NCI-H524 treated with DMSO at 0.1 percent for 48 hours (cell line): ENCODE measurements around the gene CTIF.

ENCODE experiments used
- DNase-seq: peaks from one replicate; lab custom pipeline; 2025; lab: John Stamatoyannopoulos, UW

The CTIF gene

DNA sequence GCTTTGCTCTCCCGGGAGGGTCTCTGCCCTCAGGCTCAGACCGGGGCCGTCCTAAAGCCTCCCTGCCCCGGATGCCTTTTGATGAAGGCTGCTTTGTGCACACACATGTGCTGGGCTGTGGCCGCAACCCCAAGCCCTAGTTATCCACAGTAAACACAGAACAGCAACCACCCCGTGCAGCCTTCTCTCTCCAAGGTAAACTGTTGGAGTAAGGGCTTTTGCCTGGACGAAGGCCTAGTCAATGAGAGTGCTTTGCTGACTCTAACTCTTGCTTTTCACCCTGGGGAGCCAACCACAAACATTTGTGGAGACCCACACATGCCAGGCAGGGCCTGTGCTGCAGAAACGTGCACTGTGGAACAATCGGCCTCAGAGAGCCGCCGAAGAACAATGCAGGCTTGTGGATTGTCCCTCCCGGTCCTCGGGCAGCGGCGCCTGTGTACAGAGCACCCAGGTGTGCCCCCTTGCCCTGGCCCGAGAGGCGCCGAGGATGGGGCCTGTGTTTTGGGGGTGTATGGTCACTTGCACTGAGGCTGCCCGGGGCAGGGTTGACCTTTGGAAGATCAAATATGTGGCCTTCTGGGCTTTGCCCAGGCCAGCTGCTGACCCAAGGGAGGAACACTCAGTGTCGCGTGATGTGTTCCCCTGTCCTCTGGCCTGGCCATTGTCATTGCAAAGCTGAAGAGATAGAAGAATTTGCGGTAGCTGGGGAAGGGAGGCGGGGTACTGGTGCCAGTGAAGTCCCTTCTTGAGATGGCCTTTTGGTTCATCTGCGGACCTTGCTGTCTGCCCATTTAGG is 37.0 kb downstream of the CTIF start:
- no peak for DNase-seq

DNA sequence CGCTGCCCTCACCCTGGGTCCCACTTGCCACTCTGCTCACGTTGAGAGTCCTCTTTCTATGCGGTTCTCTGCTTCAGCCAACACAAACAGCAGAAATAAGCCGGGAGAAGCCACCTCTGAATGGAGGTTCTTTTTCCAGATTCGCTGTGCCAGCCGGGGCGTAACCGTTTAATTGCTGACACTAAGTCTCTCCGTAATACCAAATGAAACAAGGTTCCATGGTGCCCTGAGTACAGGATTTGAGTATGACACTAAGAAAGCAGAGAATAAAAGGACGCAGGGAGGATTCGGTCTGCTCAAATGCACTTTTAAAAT is 37.6 kb downstream of the CTIF start:
- no peak for DNase-seq

DNA sequence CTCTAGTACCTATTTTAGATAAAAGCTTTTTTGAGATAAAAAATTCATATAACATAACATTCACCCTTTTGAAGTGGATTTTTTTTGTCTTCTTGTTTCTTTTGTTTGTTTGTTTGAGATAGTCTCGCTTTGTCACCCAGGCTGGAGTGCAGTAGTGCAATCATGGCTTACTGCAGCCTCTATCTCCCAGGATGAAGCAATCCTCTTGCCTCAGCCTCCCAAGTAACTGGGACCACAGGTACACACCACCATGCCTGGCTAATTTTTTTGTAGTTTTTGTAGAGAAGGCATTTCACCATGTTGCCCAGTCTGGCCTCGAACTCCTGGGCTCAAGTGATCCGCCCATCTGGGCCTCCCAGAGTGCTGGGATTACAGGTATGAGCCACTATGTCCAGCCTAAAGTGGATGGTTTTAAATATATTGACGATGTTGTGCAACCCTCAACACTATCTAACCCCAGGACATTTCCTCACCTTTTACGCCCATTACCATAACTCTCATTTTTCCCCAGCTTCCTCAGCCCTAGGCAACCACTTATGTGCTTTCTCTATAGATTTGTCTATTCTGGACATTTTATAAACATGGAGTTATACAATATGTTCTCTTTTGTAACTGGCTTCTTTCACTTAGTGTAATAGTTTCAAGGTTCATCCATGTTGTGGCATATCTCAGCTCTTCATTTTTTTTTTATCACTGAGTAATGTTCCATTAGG is 38.8 kb downstream of the CTIF start:
- DNase-seq = no peak

DNA sequence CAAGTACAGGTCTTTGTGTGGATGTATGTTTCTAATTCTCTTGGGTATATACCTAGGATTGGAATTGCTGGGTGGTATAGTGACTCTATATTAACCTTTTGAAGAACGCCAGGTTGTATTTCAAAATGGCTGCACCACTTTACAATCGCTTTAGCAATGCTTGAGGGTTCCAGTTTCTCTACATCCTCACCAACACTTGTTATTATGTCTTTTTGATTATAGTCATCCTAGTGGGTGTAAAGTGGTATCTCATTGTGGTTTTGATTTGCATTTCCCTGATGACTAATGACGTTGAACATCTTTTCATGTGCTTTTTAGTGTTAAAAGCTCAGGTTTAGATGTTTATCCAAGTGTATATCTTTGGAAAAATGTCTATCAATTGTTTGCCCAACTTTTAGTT is 39.5 kb downstream of the CTIF start:
- no peak for DNase-seq

DNA sequence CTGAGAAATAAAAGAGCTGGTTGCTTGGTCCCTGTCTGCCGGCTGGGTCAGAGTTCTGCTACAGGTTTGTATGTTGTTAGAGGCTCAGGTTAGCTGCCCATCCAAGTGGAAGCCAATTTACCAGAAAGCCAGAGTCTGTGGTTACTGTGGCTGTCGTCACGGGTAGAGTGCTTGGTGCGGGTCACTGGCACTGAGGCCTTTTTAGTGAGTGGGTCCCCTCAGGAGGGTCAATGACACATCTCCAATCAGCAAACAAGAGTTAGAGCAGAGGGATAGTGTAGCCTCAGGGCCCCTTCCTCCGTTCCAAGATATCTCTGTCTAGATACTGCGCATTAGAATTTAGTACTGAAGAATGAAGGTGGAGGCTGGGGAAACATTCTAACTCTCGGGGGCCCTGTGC is 41.2 kb downstream of the CTIF start:
- no peak for DNase-seq

DNA sequence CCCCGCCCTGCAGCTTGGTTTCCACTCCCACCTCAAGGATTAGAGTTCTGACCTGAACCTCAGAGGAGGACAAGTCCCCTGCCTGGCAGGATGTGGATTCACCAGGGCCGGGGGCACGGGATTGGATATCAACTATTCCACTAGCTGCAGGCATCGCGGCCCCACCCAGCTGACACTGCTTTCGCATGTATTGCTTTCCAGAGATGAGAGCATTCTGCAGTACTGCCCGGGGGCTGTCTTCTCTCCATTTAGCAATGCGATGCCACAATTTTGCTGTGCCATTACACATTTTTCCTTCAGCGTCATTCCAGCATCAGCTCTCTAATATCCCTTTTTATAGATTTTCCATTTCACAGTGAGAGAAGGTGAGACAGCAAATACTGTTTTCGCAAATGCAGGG is 42.0 kb downstream of the CTIF start:
- no peak for DNase-seq

DNA sequence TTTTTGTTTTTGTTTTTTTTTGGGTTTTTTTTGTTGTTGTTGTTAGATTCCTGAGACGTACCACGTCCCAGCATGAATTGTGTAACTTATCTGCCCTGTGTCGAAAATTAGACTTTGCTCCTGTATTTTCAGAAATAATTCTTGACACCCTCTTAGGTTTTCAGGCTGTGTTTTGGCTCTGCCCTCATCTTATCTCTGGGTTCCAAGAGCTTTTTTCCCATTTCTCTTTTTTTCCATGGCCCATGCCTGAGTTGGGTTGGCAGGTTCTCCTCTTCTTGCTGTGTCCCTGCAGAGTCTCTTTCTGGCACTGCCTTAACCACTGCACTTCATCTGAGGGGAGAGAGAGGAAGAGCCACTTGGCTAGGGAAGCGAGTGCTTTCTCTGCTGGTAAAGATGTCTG is 42.4 kb downstream of the CTIF start:
- no peak for DNase-seq

DNA sequence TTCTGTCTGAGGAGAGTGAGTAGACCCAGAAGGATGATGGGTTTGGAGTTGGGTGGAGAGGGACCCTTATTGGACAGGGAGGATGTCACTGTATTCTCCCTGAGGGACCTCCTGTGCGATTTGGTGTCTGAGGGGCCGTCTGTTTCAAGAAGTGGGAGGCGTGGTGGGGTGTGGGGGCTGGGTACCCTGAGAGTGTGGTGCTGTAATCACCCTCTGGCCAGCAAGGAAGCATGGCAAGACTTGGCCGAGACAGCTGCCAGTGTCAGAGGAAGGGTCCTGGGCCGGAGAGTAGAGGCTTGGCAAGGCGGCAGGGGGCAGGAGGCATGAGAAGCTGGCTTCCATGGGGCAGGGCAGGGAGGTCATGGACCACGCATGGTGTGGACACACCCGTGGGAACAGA is 43.1 kb downstream of the CTIF start:
- no peak for DNase-seq

DNA sequence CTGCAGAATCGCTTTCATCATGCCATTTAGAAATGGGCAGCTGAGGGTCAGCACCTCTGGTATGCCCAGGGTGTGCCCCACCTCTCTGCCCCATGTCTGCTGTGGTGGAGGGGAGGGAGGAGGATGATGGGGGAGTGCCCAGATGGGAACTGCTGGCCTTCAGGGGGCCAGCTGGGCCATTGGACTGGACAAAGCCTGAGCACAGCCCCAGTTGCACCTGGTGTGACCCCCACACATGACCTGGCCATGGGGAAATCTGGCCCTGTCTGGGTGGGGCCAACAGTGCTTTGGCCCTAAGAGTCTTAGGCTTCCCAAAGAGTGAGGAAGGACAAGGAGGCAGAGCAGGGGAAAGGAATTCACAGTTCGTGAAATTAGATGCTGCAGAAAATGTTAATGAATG is 44.1 kb downstream of the CTIF start:
- DNase-seq = no peak

DNA sequence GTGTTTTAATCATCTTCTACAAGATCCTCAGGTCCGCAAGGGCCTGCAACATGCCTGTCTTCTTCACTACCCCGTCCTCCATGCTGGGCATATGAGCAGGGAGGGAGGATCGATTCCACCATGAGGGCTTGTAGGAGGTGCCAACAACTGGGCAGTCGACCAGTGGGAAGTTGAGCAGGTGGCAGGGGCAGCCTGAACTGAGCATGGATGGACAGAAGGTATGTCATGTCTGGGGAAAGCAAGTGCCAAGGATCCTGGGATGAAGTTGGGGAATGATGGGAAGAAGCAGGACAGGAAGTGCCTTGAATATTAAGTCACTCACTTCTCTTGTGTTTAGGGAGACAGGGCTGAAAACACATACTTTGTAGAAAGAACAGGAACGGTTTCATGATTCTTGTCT is 44.7 kb downstream of the CTIF start:
- no peak for DNase-seq

DNA sequence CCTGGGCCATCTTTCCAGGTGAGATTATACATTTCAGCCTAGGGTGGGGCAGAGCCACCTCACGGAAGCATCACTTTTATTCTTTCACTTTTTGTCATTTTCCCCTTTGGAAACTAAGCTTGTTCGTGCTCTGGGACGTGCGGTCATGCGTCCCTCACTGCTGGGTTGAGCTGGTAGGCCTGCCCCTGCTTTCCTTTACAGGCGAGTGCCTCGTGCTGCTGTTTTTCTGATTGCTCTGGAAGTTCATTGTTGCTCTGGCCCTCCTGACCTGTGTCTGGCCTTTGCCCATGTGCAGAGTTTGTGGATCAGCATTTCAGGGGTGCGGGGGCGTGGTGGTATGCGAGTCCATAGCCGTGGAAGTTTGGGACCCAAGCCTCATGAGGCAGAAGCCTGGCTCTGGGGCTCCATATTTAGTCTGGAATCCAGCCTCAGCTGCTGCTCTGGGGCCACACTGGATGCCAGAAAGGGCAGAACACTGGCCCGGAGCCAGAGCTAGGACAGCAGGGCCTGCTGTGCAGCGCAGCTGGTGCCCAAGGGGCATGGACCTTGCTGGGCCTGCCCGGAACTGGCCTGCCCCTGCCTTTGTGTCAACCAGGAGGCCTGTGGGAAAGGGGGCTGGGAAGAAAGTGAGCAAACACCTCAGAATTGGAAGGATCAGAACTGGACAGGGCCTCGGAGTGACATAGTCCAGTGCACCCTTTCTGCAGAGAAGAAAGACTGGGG is 51.1 kb downstream of the CTIF start:
- no peak for DNase-seq

DNA sequence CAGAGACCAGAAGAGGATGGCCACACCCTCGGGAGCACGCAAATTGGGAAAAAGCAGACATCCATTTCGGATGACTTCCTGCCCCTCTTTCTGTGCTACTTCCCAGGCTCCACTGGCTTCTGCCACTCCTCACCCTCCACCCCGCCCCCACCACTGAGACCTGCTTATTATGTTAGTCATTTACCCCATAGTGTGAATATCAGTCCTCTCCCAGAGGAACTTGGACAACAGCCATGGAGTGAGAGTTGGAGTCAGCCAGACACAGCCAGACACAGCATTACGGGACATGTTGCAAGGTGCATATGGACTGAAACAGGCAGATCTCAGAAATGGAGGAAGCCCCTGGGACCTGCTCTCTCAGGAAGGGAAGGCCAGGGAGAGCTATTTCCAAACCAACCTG is 51.8 kb downstream of the CTIF start:
- no peak for DNase-seq

DNA sequence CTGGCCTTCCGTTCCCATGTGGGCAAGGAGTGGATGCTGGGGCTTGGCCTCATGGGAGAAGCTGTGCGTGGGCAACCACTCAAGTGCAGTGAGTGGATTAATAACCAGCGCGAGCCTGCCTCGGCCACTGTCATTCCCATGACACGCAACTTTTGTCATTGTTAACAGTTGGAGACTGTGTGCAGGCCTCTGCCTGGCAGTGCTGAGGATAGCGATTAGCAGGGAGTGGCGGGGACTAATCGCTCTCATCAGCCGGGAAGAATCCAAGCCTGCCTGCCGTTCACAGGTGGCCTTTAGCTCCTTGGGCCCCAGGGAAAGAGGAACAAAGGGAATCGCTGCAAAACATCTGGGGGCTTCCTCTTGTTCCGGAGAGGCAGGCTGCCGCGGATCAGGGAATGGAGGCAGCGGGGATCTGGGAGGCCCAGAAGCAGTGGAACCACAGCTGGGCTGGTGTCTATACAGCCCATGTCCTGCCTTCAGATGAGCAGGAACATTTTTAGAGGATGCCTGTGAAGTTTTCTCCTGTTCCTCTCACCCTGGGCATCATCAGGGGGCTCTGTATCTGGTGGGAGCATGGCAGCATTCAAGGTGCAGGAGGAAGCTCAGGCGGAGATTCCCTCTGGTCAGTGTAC is 53.8 kb downstream of the CTIF start:
- no peak for DNase-seq

DNA sequence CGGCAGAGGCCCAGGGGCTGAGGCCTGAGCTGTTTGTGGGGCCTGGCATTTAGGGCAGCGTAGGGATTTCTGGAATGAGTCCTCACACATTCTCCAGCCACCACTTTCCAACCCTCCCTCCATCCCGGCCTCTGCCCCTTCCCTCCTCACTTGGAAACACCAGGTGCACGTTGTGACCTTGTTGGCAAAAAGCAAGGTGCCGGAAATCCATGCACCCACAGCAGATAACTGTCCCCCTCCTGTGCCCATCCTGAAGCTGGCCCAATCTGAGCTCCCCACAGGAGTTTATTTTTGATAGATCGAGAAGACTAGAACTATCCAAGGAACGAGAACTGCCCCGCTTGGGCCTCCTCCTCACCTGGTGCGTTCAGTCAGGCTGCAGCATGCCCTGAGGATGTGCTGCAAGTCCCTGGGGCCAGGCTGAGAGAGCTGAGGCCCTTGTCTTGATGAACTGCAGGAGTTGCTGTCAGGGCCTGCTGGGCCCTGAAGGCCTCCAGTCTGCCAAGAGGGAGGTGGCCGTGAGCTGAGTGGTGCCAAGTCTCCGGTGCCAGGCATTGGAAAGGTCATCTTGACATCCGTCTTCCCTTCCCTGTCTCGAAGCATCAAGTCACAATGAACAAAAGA is 55.8 kb downstream of the CTIF start:
- DNase-seq = no peak

DNA sequence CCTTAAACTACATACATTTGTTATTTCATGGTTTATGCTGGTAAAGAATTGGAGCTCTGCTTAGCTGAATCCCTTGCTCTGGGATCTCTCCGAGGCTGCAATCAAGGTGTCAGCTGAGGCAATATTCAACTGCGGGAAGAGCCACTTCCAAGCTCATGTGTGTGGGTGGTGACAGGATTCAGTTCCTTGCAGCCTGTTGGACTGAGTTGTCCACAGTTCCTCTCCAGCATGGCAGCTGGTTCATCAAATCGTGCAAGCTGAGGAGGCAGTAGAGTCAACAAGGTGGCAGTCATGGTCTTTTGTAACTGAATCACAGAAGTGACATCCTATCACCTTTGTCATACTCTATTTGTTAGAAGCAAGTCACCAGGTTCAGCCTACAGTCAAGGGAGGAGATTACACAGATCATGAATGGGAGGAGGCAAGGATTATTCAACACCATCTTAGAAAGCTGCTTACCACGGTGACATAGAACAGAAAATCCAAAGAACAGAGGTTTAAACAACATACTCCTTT is 56.9 kb downstream of the CTIF start:
- no peak for DNase-seq

DNA sequence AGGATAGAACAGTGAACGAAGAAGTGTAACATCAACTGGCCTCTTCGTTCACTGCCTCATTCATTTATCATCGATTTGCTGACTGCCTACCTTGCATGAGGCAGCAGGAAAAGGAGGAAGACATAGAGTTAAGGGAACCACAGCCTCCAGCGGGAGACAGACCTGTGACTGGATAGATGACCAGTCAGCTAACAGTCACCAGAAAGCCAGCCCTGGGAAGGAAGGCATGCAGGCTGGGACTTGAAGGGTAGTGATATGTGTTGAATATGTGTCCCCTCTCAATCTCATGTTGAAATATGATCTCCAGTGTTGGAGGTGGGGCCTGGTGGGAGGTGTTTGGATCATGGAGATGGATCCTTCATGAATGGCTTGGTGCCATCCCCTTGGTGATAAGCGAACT is 58.3 kb downstream of the CTIF start:
- DNase-seq = no peak

DNA sequence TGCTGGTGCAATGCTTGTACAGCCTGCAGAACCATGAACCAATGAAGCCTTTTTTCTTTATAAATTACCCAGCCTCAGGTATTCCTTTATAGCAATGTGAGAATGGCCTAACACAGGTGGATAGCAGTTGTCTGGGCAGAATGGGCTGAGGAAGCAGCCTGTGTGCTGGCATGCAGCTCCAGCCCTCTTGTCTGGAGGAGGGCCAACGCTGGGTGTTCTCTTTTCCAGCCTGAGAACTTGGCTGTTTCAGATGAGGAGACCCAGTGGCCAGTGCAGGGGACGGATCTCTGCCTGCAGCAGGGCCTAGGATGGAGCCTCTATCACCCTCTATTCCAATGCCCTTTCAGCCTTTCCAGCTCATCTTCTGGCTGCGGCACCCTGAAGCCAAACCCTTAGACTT is 58.8 kb downstream of the CTIF start:
- DNase-seq = no peak

DNA sequence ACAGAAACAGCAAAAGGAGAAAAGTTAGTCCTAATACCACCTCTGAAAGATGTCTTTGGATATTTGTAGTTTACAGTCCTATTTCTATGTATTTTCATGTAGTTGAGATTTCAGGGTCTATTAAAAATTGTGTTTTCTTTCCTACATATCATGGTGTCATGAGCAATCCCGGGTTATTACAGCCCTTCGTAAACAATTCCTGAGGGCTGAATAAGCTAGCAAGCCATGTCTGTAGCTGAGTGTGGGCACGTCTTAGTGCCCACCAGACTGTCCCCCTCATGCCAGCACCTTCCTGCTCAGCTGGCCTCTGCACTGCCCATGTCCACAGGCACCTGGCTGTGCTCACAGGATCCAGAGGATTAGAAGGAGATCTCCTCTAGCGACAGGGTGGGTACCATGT is 60.6 kb downstream of the CTIF start:
- no peak for DNase-seq

DNA sequence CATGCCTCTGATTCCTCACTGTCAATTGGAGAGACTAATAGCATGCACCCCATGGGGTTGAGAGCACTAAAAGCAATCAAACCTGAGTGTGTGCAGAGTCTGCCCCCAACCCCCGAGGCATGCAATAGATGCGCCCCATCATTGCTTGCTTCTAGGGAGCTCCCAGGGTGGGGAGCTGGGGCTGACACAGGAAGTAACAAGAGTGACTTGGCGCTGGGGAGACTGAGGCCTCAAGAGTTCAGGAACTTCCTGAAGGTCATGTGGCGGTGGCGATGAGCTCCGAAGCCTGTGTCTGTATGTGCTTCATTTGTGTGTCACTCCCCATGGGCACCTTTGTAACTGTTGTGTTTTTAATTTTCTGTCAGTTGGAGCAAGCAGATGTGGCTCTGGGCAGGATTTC is 61.2 kb downstream of the CTIF start:
- no peak for DNase-seq

DNA sequence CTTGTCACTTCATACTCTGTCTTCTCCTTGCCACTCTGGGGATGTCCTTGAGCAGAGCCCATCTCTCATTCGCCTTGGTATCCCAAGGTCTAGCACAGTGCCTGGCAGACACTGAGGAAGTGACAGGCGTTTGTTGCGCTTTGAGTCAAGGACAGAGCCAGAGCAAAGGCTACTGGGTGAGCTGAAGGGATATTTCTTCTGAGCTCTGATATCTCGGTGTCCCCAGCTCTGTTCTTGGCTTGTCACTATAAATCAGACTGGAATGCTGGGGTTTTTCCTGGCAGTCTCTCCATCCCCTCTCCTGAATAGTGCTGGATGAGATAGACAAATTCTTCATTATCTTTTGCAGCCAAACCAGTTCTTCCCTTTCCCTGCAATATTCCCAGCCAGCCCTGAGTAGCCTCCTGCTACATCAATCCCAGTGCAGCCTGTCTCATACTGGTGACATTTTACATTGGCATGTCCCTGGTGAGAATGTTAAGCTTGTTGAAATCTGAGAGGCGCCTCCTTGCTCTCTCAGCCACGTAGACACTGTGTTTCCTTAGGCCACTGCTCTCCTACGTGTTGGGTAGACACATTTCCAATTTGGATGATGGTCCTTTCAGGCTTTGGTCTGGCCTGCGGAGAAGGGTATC is 61.7 kb downstream of the CTIF start:
- DNase-seq = no peak

DNA sequence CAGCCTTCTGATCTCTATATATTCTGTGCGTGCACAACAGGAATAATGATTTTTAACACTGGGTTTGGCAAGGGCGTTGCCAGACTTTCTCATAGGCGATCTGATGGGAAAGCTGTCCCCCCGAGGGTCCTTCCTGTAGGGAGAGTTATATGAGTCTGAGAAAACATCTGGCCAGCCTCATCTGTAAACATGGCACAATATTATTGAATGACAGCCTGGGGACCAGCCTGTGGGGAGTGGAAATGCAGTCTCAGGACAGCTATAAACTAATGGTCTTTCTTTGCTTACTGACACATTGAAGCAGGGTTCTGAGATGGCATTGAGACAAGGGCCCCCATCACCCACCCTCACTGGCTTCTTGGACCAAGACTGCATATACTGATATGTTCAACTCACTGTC is 62.5 kb downstream of the CTIF start:
- DNase-seq = no peak
